Epithelial cell of proximal tubule (primary cell): Measurements from ENCODE around the gene PPP1R1B. TPM values are rescaled to one million over a fixed set of nuclear protein-coding genes. Genes with fewer than 3 reads are reported as not detected.

Experiments used
- DNase-seq: peaks from one replicate; pipeline ENCODE4 v3.0.0-alpha.2; 2011; ENCODE audit warnings: low read depth
- H3K4me3 ChIP-seq: 2 replicates; pipeline ENCODE4 v1.5.1; 2011; ENCODE audit warnings: low read depth, mild to moderate bottlenecking, low read length
- CTCF ChIP-seq: conservative IDR thresholded peaks from 2 replicates; pipeline ENCODE4 v1.5.1; 2012; ENCODE audit warnings: low read depth, mild to moderate bottlenecking, low read length
- total RNA-seq: library from RNA; depleted of rRNA; stranded (reverse); fragments of >200 nt; gene quantifications from 2 replicates; pipeline ENCODE4 v1.2.3, GENCODE V29; 2015

The PPP1R1B gene
- total RNA-seq, 1 donor from 2014 or later = not detected

- DNase-seq = no peak
- peak; percentile 90 for TF ChIP-seq CTCF
- H3K4me3 ChIP-seq = no peak overlapping the region
These were observed 3.3 kb upstream of the PPP1R1B start for GRCh38 chr17:39623356-39623950.

- DNase-seq = no peak
- no peak for TF ChIP-seq CTCF
- no peak overlapping the region for H3K4me3 ChIP-seq
These were observed 2.4 kb upstream of the PPP1R1B start for GRCh38 chr17:39624313-39624712.

GRCh38 chr17:39625198-39625785 is 1.5 kb upstream of the PPP1R1B start:
- no peak for DNase-seq
- H3K4me3 ChIP-seq = no peak overlapping the region
- no peak for TF ChIP-seq CTCF

GRCh38 chr17:39627047-39627711 is 427 bp downstream of the PPP1R1B start:
- no peak for DNase-seq
- TF ChIP-seq CTCF = no peak
- peak overlapping the region; percentile 14 for H3K4me3 ChIP-seq

GRCh38 chr17:39627712-39628516 is 1.2 kb downstream of the PPP1R1B start:
- no peak overlapping the region for H3K4me3 ChIP-seq
- DNase-seq = no peak

More at GRCh38 chr17:39627712-39628516, 1.2 kb downstream of the PPP1R1B start:
- TF ChIP-seq CTCF = no peak
